ENCODE results near the gene RBMS2. TPM values are rescaled to one million over a fixed set of nuclear protein-coding genes. Genes with fewer than 3 reads are reported as not detected.
A peak's percentile ranks its signal among the peaks of the same experiment; 100 is the strongest.

Gene RBMS2
- total RNA-seq, 1 donor from 2014 or later, result 2.7 TPM

DNA sequence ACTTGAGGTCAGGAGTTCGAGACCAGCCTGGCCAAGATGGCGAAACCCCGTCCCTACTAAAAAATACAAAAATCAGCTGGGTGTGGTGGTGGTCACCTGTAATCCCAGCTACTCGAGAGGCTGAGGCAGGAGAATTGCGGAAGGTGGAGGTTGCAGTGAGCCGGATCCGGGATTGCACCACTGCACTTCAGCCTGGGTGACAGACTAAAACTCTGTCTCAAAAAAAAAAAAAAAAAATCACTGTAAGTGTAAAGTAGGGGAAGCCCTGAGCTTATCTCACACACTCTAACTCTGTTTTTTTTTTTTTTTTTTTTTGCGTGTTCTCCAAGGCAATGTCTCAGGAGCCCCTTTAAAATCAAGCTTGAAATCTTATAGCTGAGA is 421 bp upstream of the RBMS2 start:
- CTCF ChIA-PET, result interaction anchor here (1.7 kb wide), 1 partner anchor 115 kb away, joined by 6 read pairs; no protein-coding TSS in a partner anchor
- Mint-ChIP-seq H3K27ac (no peak overlapping the region), H3K4me3 (peak overlapping the region; percentile 83), H3K27me3 (peaks cover 3% of the 10 kb centered on the region), H3K4me1 (peaks cover 22% of the 10 kb centered on the region), H3K9me3 (no peaks in the 10 kb centered on the region), H3K36me3 (ENCODE audit: low read depth) (no peaks in the 10 kb centered on the region)
- POLR2A ChIA-PET, result interaction anchor here (0.5 to 1.3 kb wide), 12 partner anchors 26 to 607 kb away, joined by 3 to 10 read pairs (median 3); partner anchors contain the start of genes LRP1, STAT2 and STAT6
- DNase-seq (no peak), ATAC-seq (ENCODE audit: low read depth) (peak; percentile 14)
- TF ChIP-seq CTCF (IDR thresholded peaks at IDR 0.05), result no peak
- intact Hi-C loops (cut with micrococcal nuclease), result loop anchor here (5.0 kb wide), 1 partner anchor 36 kb away; no protein-coding TSS in a partner anchor

DNA sequence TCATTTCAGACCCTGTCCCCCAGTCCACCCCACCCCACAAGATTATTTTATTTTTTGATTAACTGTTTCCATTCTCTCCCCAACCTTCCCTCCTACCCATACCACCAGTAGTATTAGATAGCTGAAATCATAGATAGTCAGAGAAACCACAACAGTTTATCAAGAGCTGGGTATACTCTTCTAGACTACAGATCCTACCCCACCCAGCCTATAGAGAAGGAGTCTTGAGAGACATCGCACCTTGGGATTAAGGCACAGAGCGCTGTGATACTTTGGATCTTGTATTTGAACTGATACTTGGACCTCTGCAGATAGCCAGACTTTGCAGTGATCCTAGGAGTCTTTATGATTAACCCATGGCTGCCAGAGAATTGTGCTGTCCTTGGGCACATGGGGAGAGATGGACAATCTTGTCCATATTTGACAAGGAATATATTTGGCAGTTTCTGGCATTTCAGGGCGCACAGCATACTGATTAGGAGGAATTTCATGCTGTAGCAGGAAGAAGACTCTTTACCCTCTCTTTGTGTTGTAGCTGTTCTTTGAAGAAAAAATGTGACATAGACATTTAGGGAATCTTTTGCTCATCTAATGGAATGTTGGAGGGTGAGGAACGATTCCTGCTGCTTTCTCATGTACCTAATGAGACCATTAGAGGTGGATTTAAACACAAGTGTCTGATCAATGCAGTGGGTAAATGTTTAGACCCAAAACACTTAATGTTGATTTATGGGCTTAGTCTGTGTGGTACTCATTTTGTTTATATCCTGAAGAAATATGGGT is 982 bp downstream of the RBMS2 start:
- Mint-ChIP-seq H3K4me1 (peaks cover 22% of the 10 kb centered on the region), H3K36me3 (ENCODE audit: low read depth) (no peaks in the 10 kb centered on the region), H3K4me3 (peak overlapping the region; percentile 83), H3K27ac (no peak overlapping the region), H3K9me3 (no peaks in the 10 kb centered on the region), H3K27me3 (peaks cover 3% of the 10 kb centered on the region)
- CTCF ChIA-PET, result interaction anchor here (0.6 kb wide), 1 partner anchor 1113 kb away, joined by 4 read pairs; no protein-coding TSS in a partner anchor
- TF ChIP-seq CTCF (IDR thresholded peaks at IDR 0.05), result no peak
- intact Hi-C loops (cut with micrococcal nuclease), result loop anchor here (5.0 kb wide), 1 partner anchor 35 kb away; no protein-coding TSS in a partner anchor
- POLR2A ChIA-PET, result interaction anchor here (0.6 to 1.1 kb wide), 4 partner anchors 203 to 687 kb away, joined by 3 to 12 read pairs (median 3); partner anchors contain the start of genes NACA and RNF41
- no peak for ATAC-seq (ENCODE audit: low read depth)
- DNase-seq, result no peak

GRCh38 chr12:56528846-56529245 is 7.2 kb downstream of the RBMS2 start:
- ChIA-PET CTCF (no interaction called here), POLR2A (no interaction called here)
- no peaks in the 10 kb centered on the region for H3K4me1 Mint-ChIP-seq
- no peaks in the 10 kb centered on the region for H3K27me3 Mint-ChIP-seq
- ATAC-seq (ENCODE audit: low read depth) (no peak), DNase-seq (no peak)
- H3K36me3 Mint-ChIP-seq (ENCODE audit: low read depth), result no peaks in the 10 kb centered on the region
- H3K4me3 Mint-ChIP-seq, result no peak overlapping the region
- intact Hi-C loops (cut with micrococcal nuclease), result no loop called here
- H3K27ac Mint-ChIP-seq, result no peak overlapping the region
- no peak for TF ChIP-seq CTCF (IDR thresholded peaks at IDR 0.05)
- H3K9me3 Mint-ChIP-seq, result no peaks in the 10 kb centered on the region

DNA sequence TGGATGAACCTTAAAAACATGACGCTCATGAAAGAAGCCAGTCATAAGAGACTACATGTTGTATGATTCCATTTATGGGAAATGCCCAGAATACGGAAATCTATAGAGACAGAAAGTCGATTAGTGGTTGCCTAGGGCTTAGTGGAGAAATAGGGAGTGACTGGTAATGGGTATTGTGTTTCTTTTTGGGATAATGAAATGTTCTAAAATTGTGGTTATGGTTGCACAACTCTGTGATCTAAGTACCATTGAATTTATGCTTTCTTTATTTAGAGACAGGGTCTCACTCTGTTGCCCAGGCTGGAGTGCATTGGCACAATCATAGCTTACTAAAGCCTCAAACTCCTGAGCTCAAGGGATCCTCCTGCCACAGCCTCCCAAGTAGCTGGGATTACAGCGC is 8.0 kb downstream of the RBMS2 start:
- intact Hi-C loops (cut with micrococcal nuclease), result no loop called here
- POLR2A ChIA-PET, result no interaction called here
- no peak for DNase-seq
- H3K36me3 Mint-ChIP-seq (ENCODE audit: low read depth), result no peaks in the 10 kb centered on the region
- ATAC-seq (ENCODE audit: low read depth), result no peak
- H3K9me3 Mint-ChIP-seq, result no peaks in the 10 kb centered on the region
- no peak for TF ChIP-seq CTCF (IDR thresholded peaks at IDR 0.05)
- CTCF ChIA-PET, result no interaction called here
- H3K4me1 Mint-ChIP-seq, result no peaks in the 10 kb centered on the region
- H3K4me3 Mint-ChIP-seq, result no peak overlapping the region
- no peak overlapping the region for H3K27ac Mint-ChIP-seq
- H3K27me3 Mint-ChIP-seq, result no peaks in the 10 kb centered on the region

GRCh38 chr12:56530390-56531055 is 8.9 kb downstream of the RBMS2 start:
- H3K36me3 Mint-ChIP-seq (ENCODE audit: low read depth), result no peaks in the 10 kb centered on the region
- intact Hi-C loops (cut with micrococcal nuclease), result no loop called here
- no peaks in the 10 kb centered on the region for H3K27me3 Mint-ChIP-seq
- DNase-seq, result no peak
- ChIA-PET CTCF (no interaction called here), POLR2A (no interaction called here)
- no peaks in the 10 kb centered on the region for H3K4me1 Mint-ChIP-seq
- no peak overlapping the region for H3K27ac Mint-ChIP-seq
- no peak for TF ChIP-seq CTCF (IDR thresholded peaks at IDR 0.05)
- no peaks in the 10 kb centered on the region for H3K9me3 Mint-ChIP-seq
- ATAC-seq (ENCODE audit: low read depth), result no peak
- H3K4me3 Mint-ChIP-seq, result no peak overlapping the region

Data from activated B cell treated with CpG ODN at 0.5 μM for 24 hours (primary cell).